ENCODE measurements around the gene OSBPL6. TPM values are rescaled to one million over a fixed set of nuclear protein-coding genes. Genes with fewer than 3 reads are reported as not detected.

OSBPL6 gene
- total RNA-seq, 1 experiment from 2014 or later: 2.1 TPM

DNA sequence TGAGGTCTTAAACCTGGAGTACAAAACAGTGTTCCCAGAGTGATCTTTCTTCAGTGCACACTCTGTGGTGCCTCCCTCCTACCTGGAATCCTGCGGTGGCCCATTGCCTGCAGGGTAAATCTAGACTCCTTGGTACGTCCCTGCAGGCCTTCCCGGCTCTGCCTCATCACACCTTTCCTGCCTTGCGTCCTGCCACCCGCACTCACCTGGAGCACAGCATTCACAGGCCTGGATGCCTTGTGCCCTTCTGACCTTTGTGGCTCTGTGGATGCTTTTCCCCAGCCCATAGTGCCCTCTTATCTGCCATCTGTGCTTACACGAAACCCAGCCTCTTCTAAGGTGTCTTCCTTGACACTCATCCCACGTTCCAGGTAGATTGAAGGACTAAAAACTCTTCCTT lies 194.0 kb downstream of the OSBPL6 start:
- Histone ChIP-seq H3K36me3 (ENCODE audit: control insufficient read depth, insufficient read depth, low read length) (no peaks in the 10 kb centered on the region), H3K27me3 (ENCODE audit: control insufficient read depth, insufficient read depth, low read length) (no peaks in the 10 kb centered on the region), H3K9me3 (ENCODE audit: control insufficient read depth, insufficient read depth, low read depth, low read length) (no peaks in the 10 kb centered on the region), H3K27ac (ENCODE audit: low read length) (no peak overlapping the region), H3K4me1 (ENCODE audit: control insufficient read depth, insufficient read depth, low read length) (no peaks in the 10 kb centered on the region), H3K4me3 (ENCODE audit: low read depth in 2 of 2, low read length in 2 of 2) (no peak overlapping the region)
- ATAC-seq (no peak), DNase-seq (ENCODE audit: low read depth, low spot score) (no peak)
- TF ChIP-seq, protein P1, sequence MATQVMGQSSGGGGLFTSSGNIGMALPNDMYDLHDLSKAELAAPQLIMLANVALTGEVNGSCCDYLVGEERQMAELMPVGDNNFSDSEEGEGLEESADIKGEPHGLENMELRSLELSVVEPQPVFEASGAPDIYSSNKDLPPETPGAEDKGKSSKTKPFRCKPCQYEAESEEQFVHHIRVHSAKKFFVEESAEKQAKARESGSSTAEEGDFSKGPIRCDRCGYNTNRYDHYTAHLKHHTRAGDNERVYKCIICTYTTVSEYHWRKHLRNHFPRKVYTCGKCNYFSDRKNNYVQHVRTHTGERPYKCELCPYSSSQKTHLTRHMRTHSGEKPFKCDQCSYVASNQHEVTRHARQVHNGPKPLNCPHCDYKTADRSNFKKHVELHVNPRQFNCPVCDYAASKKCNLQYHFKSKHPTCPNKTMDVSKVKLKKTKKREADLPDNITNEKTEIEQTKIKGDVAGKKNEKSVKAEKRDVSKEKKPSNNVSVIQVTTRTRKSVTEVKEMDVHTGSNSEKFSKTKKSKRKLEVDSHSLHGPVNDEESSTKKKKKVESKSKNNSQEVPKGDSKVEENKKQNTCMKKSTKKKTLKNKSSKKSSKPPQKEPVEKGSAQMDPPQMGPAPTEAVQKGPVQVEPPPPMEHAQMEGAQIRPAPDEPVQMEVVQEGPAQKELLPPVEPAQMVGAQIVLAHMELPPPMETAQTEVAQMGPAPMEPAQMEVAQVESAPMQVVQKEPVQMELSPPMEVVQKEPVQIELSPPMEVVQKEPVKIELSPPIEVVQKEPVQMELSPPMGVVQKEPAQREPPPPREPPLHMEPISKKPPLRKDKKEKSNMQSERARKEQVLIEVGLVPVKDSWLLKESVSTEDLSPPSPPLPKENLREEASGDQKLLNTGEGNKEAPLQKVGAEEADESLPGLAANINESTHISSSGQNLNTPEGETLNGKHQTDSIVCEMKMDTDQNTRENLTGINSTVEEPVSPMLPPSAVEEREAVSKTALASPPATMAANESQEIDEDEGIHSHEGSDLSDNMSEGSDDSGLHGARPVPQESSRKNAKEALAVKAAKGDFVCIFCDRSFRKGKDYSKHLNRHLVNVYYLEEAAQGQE (IDR thresholded peaks at IDR 0.05; ENCODE audit: insufficient read depth in 1 of 2, low read depth in 2 of 2, low read length in 1 of 2): no peak
- no peak for TF ChIP-seq POLR2AphosphoS5 (IDR thresholded peaks at IDR 0.05; ENCODE audit: low read depth, low read length)
- TF ChIP-seq SIN3A (IDR thresholded peaks at IDR 0.05; ENCODE audit: borderline replicate concordance, insufficient read depth, low read depth, low read length): no peak
- TF ChIP-seq TCF7L2 (IDR thresholded peaks at IDR 0.05; ENCODE audit: low read depth, low read length): no peak
- TF ChIP-seq, protein P2, sequence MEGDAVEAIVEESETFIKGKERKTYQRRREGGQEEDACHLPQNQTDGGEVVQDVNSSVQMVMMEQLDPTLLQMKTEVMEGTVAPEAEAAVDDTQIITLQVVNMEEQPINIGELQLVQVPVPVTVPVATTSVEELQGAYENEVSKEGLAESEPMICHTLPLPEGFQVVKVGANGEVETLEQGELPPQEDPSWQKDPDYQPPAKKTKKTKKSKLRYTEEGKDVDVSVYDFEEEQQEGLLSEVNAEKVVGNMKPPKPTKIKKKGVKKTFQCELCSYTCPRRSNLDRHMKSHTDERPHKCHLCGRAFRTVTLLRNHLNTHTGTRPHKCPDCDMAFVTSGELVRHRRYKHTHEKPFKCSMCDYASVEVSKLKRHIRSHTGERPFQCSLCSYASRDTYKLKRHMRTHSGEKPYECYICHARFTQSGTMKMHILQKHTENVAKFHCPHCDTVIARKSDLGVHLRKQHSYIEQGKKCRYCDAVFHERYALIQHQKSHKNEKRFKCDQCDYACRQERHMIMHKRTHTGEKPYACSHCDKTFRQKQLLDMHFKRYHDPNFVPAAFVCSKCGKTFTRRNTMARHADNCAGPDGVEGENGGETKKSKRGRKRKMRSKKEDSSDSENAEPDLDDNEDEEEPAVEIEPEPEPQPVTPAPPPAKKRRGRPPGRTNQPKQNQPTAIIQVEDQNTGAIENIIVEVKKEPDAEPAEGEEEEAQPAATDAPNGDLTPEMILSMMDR (IDR thresholded peaks at IDR 0.05): no peak
- POLR2A ChIA-PET: no interaction called here
- intact Hi-C loops (cut with micrococcal nuclease; ENCODE audit: unreplicated experiment): no loop called here
- CTCF ChIA-PET: no interaction called here
- no TSS peak for BruUV-seq (replicated peaks)
- in situ Hi-C loops (cut with HindIII; ENCODE audit: low pct_unique_long_range_greater_than_20kb, low sequenced_read_pairs): no loop called here

DNA sequence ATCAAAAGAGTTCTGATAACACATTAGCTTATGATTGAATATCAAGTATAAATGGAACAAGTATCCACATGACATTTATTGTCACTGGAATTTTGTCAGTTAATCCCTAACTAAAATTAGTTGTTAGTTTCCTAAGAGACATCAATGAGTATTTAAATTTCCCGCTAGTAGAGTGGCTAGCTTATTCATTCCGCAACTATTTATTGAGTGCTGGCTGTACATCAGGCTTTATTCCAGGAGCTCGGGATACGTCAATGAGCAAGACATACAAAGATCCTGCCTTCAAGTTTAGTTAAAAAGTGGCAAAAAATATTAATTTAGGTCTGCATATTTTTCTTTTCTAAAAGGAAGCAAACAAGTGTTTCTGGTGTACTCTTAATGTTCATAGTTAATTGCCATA lies 197.4 kb downstream of the OSBPL6 start:
- Histone ChIP-seq H3K9me3 (ENCODE audit: control insufficient read depth, insufficient read depth, low read depth, low read length) (no peaks in the 10 kb centered on the region), H3K36me3 (ENCODE audit: control insufficient read depth, insufficient read depth, low read length) (no peaks in the 10 kb centered on the region), H3K4me3 (ENCODE audit: low read depth in 2 of 2, low read length in 2 of 2) (no peak overlapping the region), H3K27ac (ENCODE audit: low read length) (no peak overlapping the region), H3K4me1 (ENCODE audit: control insufficient read depth, insufficient read depth, low read length) (no peaks in the 10 kb centered on the region), H3K27me3 (ENCODE audit: control insufficient read depth, insufficient read depth, low read length) (no peaks in the 10 kb centered on the region)
- intact Hi-C loops (cut with micrococcal nuclease; ENCODE audit: unreplicated experiment) (no loop called here), in situ Hi-C loops (cut with HindIII; ENCODE audit: low pct_unique_long_range_greater_than_20kb, low sequenced_read_pairs) (no loop called here)
- no peak for DNase-seq (ENCODE audit: low read depth, low spot score)
- ChIA-PET CTCF (interaction anchor here (0.6 kb wide), 1 partner anchor 28 kb away, joined by 3 read pairs; no protein-coding TSS in a partner anchor), POLR2A (no interaction called here)
- BruUV-seq (replicated peaks): no TSS peak
- ATAC-seq: no peak
- TF ChIP-seq SIN3A (IDR thresholded peaks at IDR 0.05; ENCODE audit: borderline replicate concordance, insufficient read depth, low read depth, low read length): no peak
- TF ChIP-seq, protein P1 (IDR thresholded peaks at IDR 0.05; ENCODE audit: insufficient read depth in 1 of 2, low read depth in 2 of 2, low read length in 1 of 2): no peak
- TF ChIP-seq POLR2AphosphoS5 (IDR thresholded peaks at IDR 0.05; ENCODE audit: low read depth, low read length): no peak
- TF ChIP-seq TCF7L2 (IDR thresholded peaks at IDR 0.05; ENCODE audit: low read depth, low read length): no peak
- TF ChIP-seq, protein P2 (IDR thresholded peaks at IDR 0.05): no peak

All from Panc1 (cell line).